Activated naive CD8-positive, alpha-beta T cell treated with anti-CD3 and anti-CD28 coated beads, Interleukin-2, amount 50 U/mL, for 24 hours (primary cell): ENCODE data around the gene SLC9C2.
"Not testable (repeated sequence)": the region's sequence is repeated elsewhere in the genome, so short reads cannot be mapped to it uniquely, and the experiment has no call there.

Experiments
- ATAC-seq: fragments of 150-1000 bp; cut with Tn5 transposase; one replicate; pipeline ENCODE4 v1.10.0; 2021
- DNase-seq: peaks from one replicate; pipeline ENCODE4 v3.0.0; 2021
- H3K27ac Mint-ChIP-seq: one replicate; pipeline ENCODE4 v1.8.0; 2021; ENCODE audit warnings: mild to moderate bottlenecking, mixed read lengths
- H3K27me3 Mint-ChIP-seq: one replicate; pipeline ENCODE4 v1.8.0; 2021; ENCODE audit warnings: mixed read lengths
- H3K36me3 Mint-ChIP-seq: one replicate; pipeline ENCODE4 v1.8.0; 2021; ENCODE audit warnings: low read depth, mixed read lengths
- H3K4me1 Mint-ChIP-seq: one replicate; pipeline ENCODE4 v1.8.0; 2021; ENCODE audit warnings: mixed read lengths
- H3K4me3 Mint-ChIP-seq: one replicate; pipeline ENCODE4 v1.8.0; 2021; ENCODE audit warnings: mild to moderate bottlenecking, moderate library complexity, mixed read lengths
- H3K9me3 Mint-ChIP-seq: one replicate; pipeline ENCODE4 v1.8.0; 2021; ENCODE audit warnings: mixed read lengths

Gene SLC9C2, protein sequence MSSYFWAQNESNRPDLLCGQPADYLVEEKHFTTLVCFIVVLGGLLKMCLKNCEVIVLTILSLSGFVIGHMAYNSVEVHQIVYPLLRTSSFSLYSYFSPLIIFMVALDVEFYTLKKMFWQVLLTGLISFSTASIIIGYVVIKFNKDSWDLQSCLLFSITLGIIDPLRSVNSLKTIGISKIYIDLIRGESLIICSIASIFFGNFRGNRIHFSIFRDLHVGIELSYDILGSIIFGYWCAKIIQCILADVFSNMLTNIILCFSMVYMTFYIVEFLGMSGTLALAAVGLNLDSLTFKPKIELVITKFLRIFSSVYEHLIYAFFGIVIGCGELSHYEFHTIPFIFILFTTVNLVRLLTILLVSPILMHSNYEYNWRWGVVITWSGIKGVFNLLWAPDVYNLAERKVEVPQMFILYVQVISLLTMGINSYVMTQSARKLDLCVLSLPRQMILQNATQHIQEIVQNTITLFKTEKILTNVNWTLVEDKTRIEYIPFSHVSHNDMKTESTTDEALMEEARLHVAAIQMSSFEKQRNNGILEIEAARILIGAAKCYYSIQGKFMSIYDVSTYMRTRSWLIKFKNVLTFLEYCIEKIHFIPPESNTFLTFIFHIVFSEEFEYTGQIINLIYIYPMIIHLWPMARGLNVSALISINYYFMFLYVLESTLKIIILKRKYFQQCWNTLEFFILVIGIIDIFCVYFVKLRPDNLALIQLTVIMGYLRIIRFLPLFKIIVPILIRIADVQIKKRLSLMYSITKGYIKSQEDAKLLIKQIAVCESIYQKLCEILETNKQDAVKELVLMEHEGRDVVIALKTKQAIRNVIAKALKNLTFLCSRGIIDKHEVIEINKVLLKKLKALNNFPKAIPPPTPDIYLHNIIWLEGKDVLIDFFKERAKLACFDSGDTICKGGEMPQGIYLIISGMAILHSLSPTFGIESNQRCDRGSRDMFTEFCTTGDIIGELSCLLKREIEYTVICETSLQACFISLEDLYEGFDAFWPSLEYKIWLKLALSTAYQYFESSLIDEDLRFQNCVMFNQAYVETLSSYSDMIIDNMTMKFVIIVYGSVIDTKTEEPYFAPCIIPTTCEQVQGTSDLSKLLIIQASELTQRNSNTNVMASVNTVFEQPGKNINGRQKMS

GRCh38 chr1:173603056-173603591, at the start of gene SLC9C2:
Gene SLC9C2, minus strand, starts transcription at chr1:173603072. Its CDS starts 1,296 bp downstream, at chr1:173601776.
- Mint-ChIP-seq H3K4me1 (peaks cover 2% of the 10 kb centered on the region), H3K27me3 (no peaks in the 10 kb centered on the region), H3K36me3 (no peaks in the 10 kb centered on the region), H3K9me3 (no peaks in the 10 kb centered on the region), H3K4me3 (no peak within 1 kb of the TSS), H3K27ac (no peak within 1 kb of the TSS)
- no peak for DNase-seq
- no peak for ATAC-seq

- H3K9me3 Mint-ChIP-seq = no peaks in the 10 kb centered on the region
- peaks cover 10% of the 10 kb centered on the region for H3K27me3 Mint-ChIP-seq
- H3K4me3 Mint-ChIP-seq = no peak overlapping the region
- H3K4me1 Mint-ChIP-seq = no peaks in the 10 kb centered on the region
- DNase-seq (no peak), ATAC-seq (no peak)
- H3K27ac Mint-ChIP-seq = no peak overlapping the region
- no peaks in the 10 kb centered on the region for H3K36me3 Mint-ChIP-seq
These were observed 46.2 kb upstream of the SLC9C2 start for GRCh38 chr1:173648880-173649605.

- Mint-ChIP-seq H3K27ac (no peak overlapping the region), H3K36me3 (no peaks in the 10 kb centered on the region), H3K4me1 (no peaks in the 10 kb centered on the region), H3K4me3 (no peak overlapping the region), H3K9me3 (no peaks in the 10 kb centered on the region), H3K27me3 (peaks cover 4% of the 10 kb centered on the region)
- ATAC-seq = no peak
- DNase-seq = no peak
These were observed 43.8 kb upstream of the SLC9C2 start for GRCh38 chr1:173646656-173647055.

DNA sequence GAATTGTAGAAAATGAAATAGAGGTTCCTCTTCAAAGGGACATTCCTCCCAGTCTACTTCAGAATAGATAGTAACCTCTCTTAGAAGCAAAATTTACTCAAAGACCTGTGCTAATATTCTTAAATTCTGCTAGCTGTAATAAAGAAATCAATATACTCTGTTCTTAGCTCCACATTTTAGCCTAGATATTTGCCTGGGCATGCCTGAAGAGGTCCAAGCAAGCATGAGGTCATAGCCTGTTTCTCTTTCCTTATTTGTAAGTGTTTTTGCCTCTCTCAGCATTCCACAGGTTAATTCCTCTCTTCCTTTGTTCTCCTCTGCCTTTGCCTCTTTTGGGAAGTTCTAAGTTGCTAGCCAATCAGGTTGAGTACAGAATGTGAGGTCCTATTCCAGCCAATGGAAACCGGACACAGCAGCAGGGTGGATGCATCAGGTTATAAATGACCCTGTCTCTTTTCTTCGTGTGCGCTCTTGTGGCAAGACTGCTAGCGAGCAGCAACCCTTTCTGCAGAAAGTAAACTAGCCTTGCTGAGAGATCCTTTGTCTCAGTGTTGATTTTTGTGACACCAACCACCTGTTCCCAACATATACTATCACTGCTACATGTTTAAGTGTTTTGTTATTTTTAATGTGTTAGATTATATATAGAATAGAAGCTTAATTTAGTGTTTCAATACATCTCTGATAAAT, 39.7 kb upstream of the SLC9C2 start:
- not testable (repeated sequence) for H3K4me3 Mint-ChIP-seq, H3K36me3 Mint-ChIP-seq, H3K27me3 Mint-ChIP-seq, ATAC-seq, H3K9me3 Mint-ChIP-seq, H3K27ac Mint-ChIP-seq, H3K4me1 Mint-ChIP-seq, DNase-seq

- Mint-ChIP-seq H3K9me3 (no peaks in the 10 kb centered on the region), H3K4me1 (no peaks in the 10 kb centered on the region), H3K27me3 (peaks cover 2% of the 10 kb centered on the region), H3K4me3 (no peak overlapping the region), H3K27ac (no peak overlapping the region), H3K36me3 (no peaks in the 10 kb centered on the region)
- DNase-seq (no peak), ATAC-seq (no peak)
These were observed 36.2 kb upstream of the SLC9C2 start for GRCh38 chr1:173639102-173639501.

GRCh38 chr1:173638043-173639021, 35.5 kb upstream of the SLC9C2 start:
- ATAC-seq (no peak), DNase-seq (no peak)
- Mint-ChIP-seq H3K27me3 (peaks cover 2% of the 10 kb centered on the region), H3K27ac (no peak overlapping the region), H3K9me3 (no peaks in the 10 kb centered on the region), H3K36me3 (no peaks in the 10 kb centered on the region), H3K4me1 (no peaks in the 10 kb centered on the region), H3K4me3 (no peak overlapping the region)

GRCh38 chr1:173637236-173638042, 34.6 kb upstream of the SLC9C2 start:
- H3K27me3 Mint-ChIP-seq, H3K9me3 Mint-ChIP-seq, H3K36me3 Mint-ChIP-seq, H3K27ac Mint-ChIP-seq, ATAC-seq, H3K4me1 Mint-ChIP-seq, DNase-seq, H3K4me3 Mint-ChIP-seq: not testable (repeated sequence)

- no peaks in the 10 kb centered on the region for H3K36me3 Mint-ChIP-seq
- no peaks in the 10 kb centered on the region for H3K9me3 Mint-ChIP-seq
- no peak within 1 kb of the TSS for H3K27ac Mint-ChIP-seq
- DNase-seq (no peak), ATAC-seq (no peak)
- H3K27me3 Mint-ChIP-seq = peaks cover 2% of the 10 kb centered on the region
- no peak within 1 kb of the TSS for H3K4me3 Mint-ChIP-seq
- H3K4me1 Mint-ChIP-seq = no peaks in the 10 kb centered on the region
These were observed 32.2 kb upstream of the SLC9C2 start, which contains the start of gene TEX50 for GRCh38 chr1:173635116-173635515. Gene TEX50, plus strand, starts transcription at chr1:173635338. Its CDS starts 184 bp downstream, at chr1:173635522.

DNA sequence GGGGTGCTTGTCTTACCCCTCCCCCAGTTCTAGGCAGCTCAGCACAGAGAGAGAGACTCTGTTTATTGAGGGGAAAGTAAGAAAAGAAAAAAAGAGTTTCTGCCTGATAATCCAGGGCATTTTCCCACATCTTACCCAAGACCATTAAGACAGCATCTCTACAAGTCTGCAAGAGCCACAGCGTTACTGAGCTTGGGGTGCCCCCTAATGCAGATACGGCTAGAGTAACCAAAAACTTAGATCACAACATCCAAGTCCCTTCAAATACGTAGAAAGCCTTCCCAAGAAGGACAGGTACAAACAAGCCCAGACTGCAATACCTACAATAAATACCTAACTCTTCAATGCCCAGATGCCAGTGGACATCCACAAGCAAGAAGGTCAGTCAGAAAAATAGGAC, 26.0 kb upstream of the SLC9C2 start:
- H3K9me3 Mint-ChIP-seq = no peaks in the 10 kb centered on the region
- no peak for ATAC-seq

DNA sequence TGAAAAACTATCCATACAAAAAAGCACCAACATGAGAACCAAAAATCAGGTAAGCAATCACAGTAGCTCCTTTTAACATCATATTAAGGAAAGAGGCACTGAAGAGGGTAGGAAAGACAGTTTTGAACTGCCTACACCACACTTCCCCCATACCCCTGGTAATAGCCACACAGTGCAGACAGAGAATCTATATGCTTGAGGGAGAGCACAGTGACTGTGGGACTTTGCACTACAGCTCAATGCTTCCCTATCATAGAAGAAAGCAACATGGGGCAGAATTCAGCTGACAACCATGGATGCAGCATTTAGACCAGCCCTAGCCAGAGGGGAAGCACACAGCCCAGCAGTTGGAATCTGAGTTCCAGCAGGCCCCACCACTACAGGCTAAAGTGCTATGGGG, 24.4 kb upstream of the SLC9C2 start:
- Mint-ChIP-seq H3K27ac (no peak overlapping the region), H3K4me1 (no peaks in the 10 kb centered on the region), H3K4me3 (no peak overlapping the region), H3K9me3 (no peaks in the 10 kb centered on the region), H3K27me3 (no peaks in the 10 kb centered on the region), H3K36me3 (no peaks in the 10 kb centered on the region)
- ATAC-seq (no peak), DNase-seq (no peak)

More for the DNA sequence above, 26.0 kb upstream of the SLC9C2 start:
- no peaks in the 10 kb centered on the region for H3K4me1 Mint-ChIP-seq
- no peaks in the 10 kb centered on the region for H3K27me3 Mint-ChIP-seq
- no peak overlapping the region for H3K27ac Mint-ChIP-seq
- no peak for DNase-seq
- no peaks in the 10 kb centered on the region for H3K36me3 Mint-ChIP-seq
- no peak overlapping the region for H3K4me3 Mint-ChIP-seq

GRCh38 chr1:173616859-173617258, 14.0 kb upstream of the SLC9C2 start:
- DNase-seq (no peak), ATAC-seq (no peak)
- no peaks in the 10 kb centered on the region for H3K4me1 Mint-ChIP-seq
- H3K4me3 Mint-ChIP-seq = no peak overlapping the region
- H3K9me3 Mint-ChIP-seq = peaks cover 20% of the 10 kb centered on the region
- peaks cover 7% of the 10 kb centered on the region for H3K27me3 Mint-ChIP-seq
- H3K36me3 Mint-ChIP-seq = peaks cover 12% of the 10 kb centered on the region
- no peak overlapping the region for H3K27ac Mint-ChIP-seq

- H3K27me3 Mint-ChIP-seq, H3K4me1 Mint-ChIP-seq, ATAC-seq, DNase-seq, H3K36me3 Mint-ChIP-seq, H3K4me3 Mint-ChIP-seq, H3K27ac Mint-ChIP-seq, H3K9me3 Mint-ChIP-seq: not testable (repeated sequence)
These were observed 10.2 kb upstream of the SLC9C2 start for GRCh38 chr1:173613086-173613485.
